ENCODE results near the gene ZNF324B.
"Not testable (repeated sequence)": the region's sequence is repeated elsewhere in the genome, so short reads cannot be mapped to it uniquely, and the experiment has no call there.

DNA sequence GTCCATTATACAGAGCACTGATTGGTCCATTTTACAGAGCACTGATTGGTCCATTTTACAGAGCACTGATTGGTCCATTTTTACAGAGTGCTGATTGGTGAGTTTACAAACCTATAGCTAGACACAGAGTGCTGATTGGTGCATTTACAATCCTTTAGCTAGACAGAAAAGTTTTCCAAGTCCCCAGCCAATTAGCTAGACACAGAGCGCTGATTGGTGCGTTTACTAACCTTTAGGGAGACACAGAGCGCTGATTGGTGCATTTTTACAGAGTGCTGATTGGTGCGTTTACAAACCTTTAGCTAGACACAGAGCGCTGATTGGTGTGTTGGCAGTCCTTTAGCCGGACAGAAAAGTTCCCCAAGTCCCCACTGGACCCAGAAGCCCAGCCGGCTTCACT, 8.4 kb upstream of the ZNF324B start:
- TF ChIP-seq, protein P1, sequence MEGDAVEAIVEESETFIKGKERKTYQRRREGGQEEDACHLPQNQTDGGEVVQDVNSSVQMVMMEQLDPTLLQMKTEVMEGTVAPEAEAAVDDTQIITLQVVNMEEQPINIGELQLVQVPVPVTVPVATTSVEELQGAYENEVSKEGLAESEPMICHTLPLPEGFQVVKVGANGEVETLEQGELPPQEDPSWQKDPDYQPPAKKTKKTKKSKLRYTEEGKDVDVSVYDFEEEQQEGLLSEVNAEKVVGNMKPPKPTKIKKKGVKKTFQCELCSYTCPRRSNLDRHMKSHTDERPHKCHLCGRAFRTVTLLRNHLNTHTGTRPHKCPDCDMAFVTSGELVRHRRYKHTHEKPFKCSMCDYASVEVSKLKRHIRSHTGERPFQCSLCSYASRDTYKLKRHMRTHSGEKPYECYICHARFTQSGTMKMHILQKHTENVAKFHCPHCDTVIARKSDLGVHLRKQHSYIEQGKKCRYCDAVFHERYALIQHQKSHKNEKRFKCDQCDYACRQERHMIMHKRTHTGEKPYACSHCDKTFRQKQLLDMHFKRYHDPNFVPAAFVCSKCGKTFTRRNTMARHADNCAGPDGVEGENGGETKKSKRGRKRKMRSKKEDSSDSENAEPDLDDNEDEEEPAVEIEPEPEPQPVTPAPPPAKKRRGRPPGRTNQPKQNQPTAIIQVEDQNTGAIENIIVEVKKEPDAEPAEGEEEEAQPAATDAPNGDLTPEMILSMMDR (IDR thresholded peaks at IDR 0.05) = not testable (repeated sequence)
- TF ChIP-seq POLR2A, EP300 (IDR thresholded peaks at IDR 0.05): not testable (repeated sequence)

Measured in ovary (tissue), 3 donors.